GM23248 (cell line): ENCODE measurements around the gene UQCR10.

Source experiments
- EZH2 ChIP-seq: fragments of 200-600 bp; sonication (generic); IDR thresholded peaks from 2 replicates; pipeline ENCODE4 v1.6.1; 2018; ENCODE audit warnings: antibody characterized with exemption, mild to moderate bottlenecking; ENCODE audit not compliant: insufficient read depth, poor library complexity, severe bottlenecking
- EZH2phosphoT487 ChIP-seq: fragments of 200-600 bp; sonication (generic); IDR thresholded peaks from 2 replicates; pipeline ENCODE4 v1.6.1; 2018; ENCODE audit warnings: antibody characterized with exemption, moderate library complexity, mild to moderate bottlenecking, low read depth; ENCODE audit not compliant: insufficient read depth

DNA sequence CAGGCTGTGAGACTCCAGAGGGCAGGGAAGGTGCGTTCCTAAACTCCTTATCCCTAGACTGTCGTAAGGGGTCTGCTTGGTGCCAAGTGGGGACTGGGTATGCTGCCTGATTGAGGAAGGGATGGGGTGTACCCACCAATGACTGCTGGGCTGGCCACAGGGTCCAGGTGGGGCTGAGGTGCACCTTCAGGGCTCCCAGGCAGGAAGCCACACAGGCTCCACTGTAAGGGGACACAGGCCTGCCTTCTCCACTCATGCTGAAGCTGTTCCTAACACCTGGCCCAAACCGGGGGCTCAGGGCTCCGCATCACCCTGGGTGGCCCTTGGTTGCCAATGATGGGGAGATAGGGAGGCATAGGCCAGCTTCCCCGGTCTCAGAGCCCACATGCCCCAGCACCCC, 27.0 kb upstream of the UQCR10 start:
- TF ChIP-seq EZH2phosphoT487 (no peak), EZH2 (no peak)
